Hindlimb muscle (tissue), 1 donor: ENCODE results near the gene NHSL1. TPM values are rescaled to one million over a fixed set of nuclear protein-coding genes. Genes with fewer than 3 reads are reported as not detected.
A peak's percentile ranks its signal among the peaks of the same experiment; 100 is the strongest.

Experiments
- DNase-seq: peaks from one replicate; pipeline ENCODE4 v3.0.0-alpha.2; 2013
- polyA plus RNA-seq: library from polyadenylated mRNA; unstranded; fragments of 120-200 nt; gene quantifications from one replicate; pipeline ENCODE4 v1.2.1, GENCODE V29; 2013; ENCODE audit not compliant: insufficient read length

Gene NHSL1, protein sequence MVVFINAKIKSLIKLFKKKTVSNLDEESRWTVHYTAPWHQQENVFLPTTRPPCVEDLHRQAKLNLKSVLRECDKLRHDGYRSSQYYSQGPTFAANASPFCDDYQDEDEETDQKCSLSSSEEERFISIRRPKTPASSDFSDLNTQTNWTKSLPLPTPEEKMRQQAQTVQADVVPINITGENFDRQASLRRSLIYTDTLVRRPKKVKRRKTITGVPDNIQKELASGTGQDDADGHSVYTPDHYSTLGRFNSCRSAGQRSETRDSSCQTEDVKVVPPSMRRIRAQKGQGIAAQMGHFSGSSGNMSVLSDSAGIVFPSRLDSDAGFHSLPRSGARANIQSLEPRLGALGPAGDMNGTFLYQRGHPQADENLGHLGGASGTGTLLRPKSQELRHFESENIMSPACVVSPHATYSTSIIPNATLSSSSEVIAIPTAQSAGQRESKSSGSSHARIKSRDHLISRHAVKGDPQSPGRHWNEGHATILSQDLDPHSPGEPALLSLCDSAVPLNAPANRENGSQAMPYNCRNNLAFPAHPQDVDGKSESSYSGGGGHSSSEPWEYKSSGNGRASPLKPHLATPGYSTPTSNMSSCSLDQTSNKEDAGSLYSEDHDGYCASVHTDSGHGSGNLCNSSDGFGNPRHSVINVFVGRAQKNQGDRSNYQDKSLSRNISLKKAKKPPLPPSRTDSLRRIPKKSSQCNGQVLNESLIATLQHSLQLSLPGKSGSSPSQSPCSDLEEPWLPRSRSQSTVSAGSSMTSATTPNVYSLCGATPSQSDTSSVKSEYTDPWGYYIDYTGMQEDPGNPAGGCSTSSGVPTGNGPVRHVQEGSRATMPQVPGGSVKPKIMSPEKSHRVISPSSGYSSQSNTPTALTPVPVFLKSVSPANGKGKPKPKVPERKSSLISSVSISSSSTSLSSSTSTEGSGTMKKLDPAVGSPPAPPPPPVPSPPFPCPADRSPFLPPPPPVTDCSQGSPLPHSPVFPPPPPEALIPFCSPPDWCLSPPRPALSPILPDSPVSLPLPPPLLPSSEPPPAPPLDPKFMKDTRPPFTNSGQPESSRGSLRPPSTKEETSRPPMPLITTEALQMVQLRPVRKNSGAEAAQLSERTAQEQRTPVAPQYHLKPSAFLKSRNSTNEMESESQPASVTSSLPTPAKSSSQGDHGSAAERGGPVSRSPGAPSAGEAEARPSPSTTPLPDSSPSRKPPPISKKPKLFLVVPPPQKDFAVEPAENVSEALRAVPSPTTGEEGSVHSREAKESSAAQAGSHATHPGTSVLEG (N-terminal part only)
- 37.3 TPM for polyA plus RNA-seq

DNA sequence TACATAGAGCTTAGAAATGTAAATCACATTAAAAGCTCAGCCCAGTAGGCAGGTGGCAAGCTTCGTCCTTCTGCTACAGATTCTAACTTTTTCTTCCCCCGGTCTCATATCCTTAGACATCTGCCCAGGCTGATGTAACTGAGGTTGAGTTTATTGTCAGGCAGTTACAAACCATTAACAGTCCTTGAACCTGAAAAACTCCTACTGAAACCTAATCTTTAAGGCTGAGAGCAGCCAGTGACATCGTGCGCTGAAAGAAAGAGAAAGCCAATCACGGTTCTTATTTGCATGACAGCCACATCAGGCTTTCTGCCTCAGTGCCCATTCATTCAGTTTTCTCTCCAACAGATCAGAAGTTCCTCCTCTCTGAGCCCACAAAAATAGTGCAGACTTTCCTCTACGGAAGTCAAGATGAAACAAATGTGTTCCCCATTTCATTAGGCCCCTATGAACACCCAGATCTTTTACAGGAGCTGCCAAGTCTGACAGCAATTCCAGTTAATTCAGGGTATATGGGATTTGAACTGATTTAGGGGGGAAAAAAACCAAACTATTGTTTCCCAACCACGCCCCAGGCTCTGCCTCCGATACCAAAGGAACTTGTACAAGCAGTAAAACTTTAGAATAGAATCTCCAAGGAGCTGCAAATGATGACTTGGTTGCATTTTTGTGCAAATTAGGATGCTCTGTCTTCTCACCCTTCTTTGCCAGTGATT lies at the start of gene NHSL1:
Gene NHSL1 (minus strand): TSS at position 192 of the 716 bp plus-strand sequence. CDS start 204 bp downstream, outside the sequence.
- no peak for DNase-seq

DNA sequence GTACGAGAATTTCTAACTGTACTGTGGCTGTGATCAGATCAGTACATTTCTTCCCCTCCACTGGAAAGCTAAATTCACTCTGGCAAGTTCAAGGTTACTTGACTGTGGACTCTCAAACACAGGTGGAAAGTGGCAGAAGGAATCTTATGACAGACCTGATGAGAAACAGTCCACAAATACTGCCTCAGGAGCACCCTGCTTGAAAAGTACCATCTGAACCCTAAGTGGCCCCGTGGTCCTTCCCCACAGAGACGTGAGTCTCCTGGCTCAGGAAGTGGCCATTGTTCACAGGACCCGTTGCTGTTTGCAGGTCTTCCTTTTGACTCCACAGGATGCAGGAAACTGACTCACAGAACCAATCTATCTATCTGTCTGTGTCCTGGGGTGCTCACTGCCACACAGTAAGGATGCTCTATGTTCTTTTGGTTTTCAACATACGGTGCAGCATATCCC lies 47.5 kb upstream of the NHSL1 start:
- no peak for DNase-seq

DNA sequence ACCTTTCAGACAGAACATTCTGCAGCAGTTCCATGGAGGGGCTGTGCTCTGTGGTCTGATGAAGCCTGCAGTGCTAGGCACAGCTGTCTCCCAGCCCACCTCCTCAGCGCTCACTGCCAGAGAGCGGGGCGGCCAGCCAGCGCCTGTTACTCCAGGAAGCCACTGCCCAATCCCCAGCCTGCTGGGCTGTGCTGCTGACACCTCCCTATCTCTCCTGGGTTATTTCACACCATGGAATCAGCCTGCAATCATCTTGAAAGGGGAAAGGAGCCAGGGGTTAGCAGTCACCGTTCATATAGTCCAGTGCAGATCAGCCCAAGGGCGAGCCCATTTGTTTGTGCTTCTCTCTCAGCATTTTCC lies 46.3 kb upstream of the NHSL1 start:
- peak; percentile 81 for DNase-seq

DNA sequence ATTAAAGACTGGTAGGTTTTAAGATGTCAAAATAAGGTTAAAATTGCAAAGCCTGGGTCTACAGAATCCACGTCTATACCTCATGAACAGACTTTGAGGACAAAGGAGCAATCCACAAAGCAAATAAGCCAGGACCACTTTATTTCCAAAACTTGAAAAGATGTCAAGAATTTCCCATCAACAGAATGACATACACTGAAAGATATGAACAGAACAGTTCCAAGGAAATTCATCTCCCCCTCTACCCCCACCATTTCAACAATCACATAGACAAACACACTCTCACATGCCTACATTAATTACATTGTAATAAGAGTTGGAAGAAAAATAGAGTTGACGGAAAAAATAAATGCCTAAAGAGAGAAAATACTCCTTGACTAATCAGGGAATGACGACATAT lies 45.2 kb upstream of the NHSL1 start:
- no peak for DNase-seq

DNA sequence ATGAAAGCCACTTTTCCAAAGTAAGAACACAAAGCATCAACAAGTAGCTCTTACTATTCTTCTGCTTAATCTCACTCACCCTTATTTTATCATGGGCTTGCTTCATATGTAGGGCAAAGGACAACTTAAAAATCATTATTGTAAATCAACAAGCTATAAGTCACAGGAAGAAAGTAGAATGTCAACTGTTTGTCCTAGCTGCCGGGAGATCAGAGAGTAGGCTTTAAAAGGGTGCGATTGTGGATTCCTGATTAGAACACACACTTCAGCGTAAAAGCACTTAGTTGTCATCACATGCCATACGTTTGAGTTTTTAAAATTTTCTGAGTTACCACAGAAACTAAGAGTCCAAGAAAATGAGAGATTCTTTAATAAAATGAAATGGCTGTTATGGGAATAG lies 44.4 kb upstream of the NHSL1 start:
- DNase-seq: no peak

DNA sequence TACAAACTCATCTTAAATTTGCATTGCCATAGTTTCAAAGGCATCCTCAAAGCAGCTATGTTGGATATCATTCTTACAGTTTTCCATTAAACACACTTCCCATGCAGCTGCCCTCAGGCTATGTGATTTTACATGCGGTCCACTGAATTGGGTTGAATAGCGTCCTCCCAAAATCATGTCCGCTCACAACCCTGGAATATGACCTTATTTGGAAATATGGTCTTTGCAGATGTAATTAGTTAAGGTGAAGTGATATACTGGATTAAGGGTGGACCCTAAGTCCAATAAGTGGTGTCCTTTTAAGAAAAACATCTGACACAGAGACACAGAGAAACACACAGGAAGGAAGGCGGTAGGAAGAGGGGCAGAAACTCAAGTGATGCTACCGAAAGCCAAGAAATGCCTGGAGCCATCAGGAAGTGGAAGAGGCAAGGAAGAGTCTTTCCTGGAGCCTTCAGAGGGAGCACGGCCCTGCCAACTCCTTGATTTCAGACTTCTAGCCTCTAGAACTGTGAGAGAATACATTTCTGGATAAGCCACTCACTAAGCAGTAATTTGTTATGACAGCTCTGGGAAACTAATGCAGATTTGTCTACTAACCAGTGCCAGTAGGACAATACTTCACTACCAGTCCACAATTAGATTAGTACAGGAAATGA lies 42.7 kb upstream of the NHSL1 start:
- DNase-seq: no peak

DNA sequence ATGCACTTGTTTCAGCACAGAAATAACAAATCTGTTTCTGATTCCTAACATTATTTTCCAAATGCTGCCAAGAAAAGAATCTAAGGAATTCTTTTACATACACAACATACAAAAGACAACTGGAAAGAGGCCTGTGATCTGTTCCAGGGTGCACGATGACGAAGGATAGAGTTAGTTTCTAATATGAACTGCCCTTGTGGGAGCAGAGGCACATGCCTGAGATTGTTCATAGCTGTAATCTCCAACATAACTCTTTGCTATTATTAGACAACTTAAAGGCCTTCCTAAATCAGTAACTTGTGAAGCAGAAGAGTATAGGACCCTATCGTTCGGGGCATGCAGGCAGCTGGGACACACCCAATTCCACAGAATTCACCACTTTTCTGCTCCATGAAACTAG lies 41.2 kb upstream of the NHSL1 start:
- DNase-seq: no peak

DNA sequence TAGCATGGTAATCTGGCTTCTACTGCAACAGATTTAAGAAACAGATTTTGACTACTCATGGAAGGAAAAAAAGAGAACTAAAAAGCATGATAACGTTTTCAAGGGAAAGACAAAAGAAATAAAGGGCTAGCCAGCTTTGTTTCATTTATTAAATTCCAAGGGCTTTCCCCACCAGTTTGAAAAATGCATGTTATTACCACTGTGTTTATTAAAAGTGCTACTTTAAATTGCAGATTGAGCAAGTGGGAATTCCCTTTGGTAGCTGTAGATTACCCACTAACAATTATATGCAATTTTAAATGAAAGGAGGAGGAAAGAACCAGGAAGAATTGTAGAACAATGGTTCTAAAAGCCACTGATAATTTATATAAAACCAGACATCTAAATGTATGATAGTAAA lies 40.6 kb upstream of the NHSL1 start:
- no peak for DNase-seq

DNA sequence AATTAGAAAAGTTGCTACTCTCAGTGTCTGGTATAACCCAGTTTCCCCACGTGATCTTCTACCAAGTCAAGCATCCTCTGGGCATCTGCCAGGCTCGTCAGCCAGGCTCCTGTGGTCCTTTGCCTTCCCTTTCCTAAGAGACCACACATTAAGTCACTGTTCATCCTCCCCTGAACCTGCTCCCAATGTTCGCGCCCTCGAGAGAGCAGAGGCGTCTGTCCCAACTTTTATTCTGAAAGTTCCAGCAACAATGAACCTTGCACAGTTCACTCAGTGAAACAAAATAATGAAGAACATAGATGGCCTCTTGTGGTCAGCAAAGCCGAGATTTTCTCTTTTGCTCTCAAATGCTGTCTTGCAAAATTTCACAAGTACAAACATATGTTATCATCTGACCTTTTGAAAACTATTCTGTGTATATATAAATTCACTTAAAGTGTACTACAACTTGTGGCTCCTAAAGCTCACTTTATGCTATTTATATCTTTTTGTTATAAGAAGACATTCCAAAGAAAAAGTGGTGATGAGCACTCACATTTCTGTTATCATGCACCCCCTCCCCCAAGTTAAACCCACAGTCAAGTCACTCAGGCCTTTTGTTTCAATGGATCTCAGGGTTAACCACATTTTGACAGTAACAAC lies 39.2 kb upstream of the NHSL1 start:
- no peak for DNase-seq

DNA sequence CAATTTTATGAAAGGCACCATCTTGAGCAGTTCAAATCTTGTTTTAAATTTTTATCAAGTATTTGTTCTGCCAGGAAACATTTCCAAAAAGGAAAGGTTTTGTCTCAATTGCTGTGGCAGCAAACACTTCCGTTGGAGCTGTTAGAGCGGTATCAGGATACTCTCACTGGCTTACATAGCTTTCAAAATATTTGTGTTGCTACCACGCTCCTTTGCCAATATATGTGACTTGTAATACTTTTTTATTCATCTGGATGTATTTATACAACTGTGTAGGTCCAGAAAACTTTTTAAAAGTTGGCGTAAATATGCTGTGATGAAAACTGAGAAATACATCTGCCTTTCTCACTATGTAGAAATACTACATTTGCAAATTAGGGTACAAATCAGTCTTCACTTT lies 37.8 kb upstream of the NHSL1 start:
- DNase-seq: peak; percentile 74

DNA sequence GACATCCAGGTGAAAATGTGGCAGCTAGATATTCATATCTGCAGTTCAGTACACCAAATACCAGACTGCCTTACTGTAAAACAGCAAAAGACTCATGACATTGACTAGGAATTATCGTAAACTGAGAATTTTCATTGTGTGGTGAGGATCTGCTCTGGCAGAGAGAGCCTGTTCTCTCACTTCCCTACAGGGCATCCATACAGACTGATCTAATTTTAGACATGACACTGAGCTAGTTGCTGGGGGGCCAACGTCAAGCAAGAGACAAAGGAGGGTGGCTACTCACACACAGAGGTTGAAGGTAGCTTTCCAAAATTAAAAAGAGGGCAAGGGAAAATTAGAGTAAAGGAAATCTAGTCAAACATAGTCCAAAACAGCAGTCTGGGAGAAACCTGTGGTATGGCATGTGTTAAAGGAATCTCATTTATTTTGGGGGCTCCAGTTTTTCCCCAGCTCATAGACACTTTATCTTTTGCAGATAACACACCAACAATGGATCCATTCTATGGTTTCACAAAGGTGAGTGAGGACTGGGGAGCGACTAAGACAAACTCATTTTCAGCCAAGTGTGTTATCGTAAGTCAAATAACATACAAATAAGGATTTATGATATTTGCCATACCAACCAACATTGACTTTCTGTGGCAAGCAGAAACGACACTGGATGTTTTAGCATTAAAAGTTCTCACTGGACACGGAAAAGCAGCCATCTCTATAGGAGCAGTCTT lies 36.6 kb upstream of the NHSL1 start:
- no peak for DNase-seq

DNA sequence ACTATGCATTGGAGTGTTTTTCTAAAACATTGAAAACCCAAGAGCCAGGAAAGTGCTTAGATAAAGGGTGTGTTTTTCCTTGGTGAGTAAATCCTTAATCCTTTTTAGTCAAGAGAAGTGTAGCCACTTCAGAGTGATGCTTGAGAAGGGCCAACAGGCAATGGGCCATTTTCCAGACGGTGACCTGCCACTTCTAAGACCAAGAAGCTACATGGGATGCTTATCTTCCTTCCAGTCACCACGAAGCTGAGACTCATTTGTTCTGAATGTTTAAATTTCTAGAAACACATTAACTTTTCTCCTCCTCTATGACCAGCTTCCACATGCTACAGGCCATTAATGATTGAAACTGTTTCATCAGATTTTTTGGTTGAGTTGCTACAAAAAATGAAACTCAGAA lies 34.4 kb upstream of the NHSL1 start:
- DNase-seq: no peak

DNA sequence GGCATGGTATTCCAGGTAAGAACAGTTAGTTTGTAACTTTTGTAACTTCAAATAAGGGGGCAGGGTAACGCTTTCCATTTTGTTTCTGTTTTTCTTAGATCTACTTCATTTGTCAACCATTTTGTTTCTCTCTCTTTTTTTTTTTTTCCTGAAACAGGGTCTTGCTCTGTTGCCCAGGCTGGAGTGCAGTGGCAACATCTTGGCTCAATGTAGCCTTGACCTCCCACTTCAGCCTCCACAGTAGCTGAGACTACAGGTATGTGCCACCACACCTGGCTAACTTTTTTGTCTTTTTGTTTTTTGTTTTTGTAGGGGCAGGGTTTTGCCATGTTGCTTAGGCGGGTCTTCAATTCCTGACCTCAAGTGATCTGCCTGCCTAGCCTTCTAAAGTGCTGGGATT lies 32.1 kb upstream of the NHSL1 start:
- DNase-seq: no peak

DNA sequence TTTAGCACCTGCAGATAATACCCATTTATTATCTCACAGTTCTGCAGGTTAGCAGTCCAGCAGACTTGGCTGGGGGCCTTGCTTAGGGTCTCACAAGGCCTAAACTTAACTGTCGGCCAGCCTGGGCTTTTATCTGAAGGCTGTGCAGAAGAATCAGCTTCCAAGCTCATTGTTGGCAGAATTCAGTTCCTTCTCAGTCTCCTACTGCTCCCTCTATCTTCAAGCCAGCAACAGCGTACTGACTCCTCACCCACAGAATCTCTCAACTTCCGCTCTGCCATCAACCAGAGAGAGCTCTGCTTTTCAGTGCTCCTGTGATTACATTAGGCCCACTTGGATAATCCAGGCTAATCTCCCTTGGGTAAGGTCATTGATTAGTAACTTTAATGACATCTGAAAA lies 30.2 kb upstream of the NHSL1 start:
- DNase-seq: no peak

DNA sequence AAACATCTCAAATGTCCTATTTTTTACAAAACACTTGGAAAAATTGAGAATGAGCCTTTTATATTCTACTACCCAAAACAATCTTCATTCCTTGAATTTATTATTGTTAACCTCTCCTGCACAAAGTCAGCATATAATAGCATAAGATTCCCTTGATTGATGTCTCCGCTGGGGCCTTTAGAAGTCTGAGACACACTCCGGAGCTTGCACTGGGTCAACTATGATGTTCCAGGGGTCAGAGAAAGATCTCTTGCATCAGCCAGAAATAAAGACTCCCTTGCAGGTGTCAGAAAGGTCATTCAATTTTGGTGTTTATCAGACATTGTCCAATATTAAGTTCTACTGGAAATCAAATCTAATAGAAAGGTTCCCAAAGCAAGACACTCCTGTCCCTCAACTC lies 29.7 kb upstream of the NHSL1 start:
- DNase-seq: no peak

DNA sequence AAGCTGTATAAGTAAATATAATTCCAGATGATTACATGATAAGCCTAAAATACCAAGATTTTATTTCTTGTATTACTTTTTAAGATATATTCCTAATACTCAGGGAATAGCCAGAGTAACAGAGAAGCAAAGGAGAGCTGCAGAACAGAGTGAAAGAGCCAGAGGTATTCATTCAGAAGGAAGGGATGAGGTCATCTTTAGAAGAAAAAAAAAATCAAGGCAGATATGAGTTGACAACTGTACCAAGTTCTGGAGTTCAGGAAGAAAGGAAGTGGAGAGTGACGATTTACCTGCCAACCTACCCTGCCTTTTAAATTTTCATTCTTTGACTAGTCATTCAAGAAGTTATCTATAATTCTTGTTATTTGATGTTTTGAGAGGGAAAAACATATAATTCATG lies 28.8 kb upstream of the NHSL1 start:
- no peak for DNase-seq

DNA sequence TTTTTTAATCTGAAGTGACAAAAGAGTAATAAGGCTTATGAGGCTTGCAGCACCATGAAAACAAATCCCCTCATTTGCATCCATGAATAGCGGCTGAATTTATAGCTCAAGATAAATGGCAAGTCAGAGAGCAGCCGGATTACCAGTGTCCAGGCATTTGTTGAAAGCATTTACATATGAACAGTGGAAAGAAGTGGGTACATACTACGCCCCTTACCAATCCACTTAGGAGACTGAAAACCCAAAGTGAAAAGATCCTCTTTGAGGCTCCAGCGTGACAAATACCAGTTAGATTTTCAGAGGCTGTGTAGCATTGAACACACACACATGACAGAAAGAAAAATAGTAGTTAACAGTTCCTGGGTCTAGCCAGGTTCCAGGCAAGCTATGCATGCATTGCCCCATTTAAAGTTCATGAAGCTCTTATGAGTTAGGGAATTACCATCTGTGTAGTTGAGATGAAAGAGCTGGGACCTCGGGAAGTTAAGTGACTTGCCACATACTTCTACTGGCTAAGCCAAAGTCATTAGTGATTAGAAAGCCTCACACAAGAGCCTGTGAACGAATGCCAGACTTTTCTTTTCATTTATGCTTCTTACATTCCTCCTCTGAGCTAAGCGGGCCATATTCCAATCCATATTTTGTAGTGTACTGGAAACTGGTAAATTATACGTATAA lies 28.3 kb upstream of the NHSL1 start:
- no peak for DNase-seq

DNA sequence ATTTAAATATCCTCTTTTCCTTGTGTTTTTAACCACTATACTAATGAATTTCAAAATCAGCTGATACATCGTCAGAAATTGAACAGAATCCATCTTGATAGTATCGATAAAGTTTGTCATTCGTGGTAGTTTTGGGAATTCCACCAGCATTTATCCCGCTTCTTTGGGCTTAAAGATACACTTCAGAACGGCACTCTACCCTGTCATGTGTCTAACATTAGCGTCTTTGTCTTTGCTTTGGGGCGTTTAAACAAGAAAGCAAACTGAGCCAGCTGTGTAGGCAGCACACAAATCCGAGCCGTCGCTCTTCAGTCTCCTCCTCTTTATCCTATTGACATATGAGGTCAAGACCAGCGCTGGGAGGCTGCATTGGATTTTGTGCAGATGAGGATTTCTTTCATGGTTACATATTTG lies 27.5 kb upstream of the NHSL1 start:
- no peak for DNase-seq

DNA sequence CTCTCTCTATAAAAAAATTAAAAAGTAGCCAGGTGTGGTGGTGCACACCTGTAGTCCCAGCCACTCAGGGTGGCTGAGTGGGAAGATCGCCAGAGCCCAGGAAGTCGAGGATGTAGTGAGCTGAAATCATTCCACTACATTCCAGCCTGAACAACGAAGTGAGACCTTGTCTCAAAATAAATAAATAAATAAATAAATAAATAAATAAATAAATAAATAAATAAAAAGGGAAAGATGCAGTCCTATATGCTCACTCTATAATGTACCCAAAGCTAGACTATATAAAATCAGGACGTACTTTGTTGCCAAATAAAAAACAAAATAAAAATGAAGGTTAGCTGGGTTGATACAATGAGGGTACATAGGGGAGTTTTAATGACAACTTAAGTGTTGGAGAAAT lies 26.1 kb upstream of the NHSL1 start:
- no peak for DNase-seq

DNA sequence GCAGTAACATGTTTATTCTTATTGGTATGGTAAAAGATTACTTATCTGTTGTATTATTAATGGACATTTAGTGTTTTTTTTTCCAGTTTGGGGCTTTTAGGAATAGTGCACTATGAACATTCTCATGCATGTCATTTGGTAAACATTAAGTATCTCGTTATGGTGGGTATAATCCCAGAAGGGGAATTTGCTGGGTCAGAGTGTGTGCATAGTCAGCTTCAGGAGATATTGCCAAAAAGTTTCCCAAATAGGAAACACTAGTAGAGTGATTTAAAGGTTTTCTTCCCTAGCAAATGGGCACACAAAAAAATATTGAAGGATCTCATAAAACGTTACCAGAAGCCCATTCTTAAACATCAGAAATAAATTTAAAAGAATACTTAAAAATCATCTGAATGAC lies 25.2 kb upstream of the NHSL1 start:
- DNase-seq: no peak
